GM15510 (cell line): ENCODE results near the gene GPR173.

Source experiments
- POLR2A ChIP-seq: IDR thresholded peaks from 3 replicates; pipeline ENCODE4 v1.6.1; 2011; ENCODE audit warnings: borderline replicate concordance; ENCODE audit not compliant: insufficient read length; ENCODE audit errors: extremely low read depth

GPR173 gene, protein sequence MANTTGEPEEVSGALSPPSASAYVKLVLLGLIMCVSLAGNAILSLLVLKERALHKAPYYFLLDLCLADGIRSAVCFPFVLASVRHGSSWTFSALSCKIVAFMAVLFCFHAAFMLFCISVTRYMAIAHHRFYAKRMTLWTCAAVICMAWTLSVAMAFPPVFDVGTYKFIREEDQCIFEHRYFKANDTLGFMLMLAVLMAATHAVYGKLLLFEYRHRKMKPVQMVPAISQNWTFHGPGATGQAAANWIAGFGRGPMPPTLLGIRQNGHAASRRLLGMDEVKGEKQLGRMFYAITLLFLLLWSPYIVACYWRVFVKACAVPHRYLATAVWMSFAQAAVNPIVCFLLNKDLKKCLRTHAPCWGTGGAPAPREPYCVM

DNA sequence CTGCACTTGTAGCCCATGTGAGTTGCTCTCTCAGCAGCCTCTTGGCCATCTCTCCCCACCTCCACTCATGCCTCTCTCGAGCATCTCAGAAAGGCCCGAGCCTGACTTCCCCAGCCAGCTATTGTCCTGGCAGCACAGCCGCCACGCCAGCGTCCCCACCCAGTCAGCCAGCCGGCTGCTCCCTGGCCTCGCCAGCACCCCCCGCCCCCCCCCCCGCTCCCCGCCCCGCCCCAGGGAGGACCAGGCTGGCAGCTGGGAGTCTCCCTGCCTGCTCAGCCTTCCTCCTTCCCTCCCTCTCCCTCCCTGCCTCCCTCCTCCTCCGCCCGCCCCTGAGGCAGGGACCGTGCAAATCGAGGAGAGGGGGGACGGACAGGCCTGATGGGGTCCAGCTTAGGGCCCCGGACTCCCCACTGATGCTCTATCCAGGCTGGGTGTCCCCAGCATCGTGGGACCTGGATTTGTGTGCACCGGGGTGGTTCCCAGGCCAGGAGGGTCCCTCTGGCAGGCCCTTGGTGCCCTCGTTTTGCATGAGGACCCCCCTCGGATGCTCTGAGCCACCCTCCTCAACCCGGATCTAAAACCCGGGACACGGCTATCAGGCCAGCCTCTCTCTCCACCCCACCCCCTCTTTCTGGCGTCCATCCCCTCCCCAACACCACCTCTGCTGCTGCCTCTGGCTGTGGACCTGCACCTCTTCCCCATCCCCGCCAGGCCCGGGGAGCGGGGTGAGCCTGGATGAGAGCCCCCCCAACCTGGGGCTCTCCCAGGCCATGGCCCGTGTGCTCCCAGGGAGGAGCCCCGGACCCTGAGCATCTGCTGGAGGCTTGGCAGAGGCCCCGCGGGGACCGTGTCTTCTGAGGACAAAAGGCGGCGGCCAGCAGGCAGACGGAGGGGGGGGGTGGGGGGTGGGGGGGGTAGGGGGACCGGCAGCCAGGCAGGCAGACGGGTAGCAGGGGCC lies at the start of gene GPR173:
Gene GPR173, plus strand, starts transcription at position 621 of the 958 bp plus-strand sequence. CDS start 27,833 bp downstream, outside the sequence.
- TF ChIP-seq POLR2A, result no peak

DNA sequence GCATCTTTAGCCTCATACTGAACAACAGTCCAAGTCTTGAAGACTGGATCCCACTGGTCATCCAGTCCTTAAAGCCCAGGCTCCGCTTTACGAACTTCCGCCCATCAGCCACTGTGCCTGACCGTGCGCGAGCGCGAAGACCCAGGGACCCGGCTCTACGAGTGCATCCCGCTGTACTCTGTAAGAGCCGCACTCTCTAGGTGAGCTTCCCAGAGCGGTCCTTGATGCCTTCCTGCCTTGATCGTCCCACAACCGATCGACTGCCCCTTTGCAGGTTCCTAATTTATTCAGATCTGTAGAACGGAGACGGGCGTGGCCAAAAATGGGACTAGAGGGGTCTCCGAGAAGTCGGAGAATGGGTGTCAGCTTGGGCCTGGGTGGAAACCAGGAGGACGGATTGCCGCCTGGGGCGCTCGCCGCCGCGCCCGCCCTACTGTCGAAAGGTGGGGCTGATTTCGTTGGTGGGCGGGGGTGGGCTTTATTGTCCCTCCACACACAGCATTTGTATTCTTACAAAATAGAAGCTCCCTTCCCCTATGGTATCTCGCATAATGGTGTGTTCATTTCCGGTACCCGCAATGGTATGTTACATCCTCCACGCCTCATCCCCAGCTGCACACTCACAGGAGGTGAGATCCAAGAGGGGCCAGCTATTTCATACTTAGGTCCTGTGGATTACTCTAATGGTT lies 48.0 kb upstream of the GPR173 start:
- TF ChIP-seq POLR2A, result no peak

DNA sequence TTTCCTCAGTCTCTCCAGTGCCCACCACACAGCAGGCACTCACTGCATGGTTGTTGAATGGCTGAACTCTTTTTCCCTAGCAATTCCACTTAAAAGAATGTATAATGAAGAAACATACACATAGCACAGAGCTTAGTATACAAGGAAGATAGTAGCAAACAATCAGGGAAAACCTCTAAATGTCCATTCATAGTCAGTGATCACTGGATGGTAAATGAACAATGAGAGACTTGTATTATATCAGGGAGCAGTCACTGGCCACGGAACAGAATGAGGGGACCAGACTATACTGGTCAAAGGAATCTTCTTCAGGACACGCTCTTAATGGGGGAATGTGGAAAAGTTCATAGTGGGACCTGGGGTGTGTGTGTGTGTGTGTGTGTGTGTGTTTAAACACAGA lies 46.6 kb upstream of the GPR173 start:
- TF ChIP-seq POLR2A, result no peak

DNA sequence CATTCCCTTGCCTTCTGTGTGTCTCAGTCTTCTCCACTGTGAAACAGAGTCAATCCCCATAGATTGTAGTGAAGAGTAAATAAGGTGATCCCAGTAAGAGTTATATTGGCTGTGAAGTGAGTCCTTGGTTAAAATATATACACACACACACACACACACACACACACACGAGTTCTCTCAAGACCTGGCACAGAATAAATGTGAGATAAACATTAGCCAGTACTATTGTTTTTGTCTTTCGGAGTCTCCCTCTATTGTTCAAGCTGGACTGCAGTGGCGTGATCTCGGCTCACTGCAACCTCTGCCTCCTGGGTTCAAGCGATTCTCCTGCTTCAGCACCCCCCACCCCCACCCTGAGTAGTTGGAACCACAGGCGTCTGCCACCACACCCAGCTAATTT lies 45.5 kb upstream of the GPR173 start:
- TF ChIP-seq POLR2A, result no peak

DNA sequence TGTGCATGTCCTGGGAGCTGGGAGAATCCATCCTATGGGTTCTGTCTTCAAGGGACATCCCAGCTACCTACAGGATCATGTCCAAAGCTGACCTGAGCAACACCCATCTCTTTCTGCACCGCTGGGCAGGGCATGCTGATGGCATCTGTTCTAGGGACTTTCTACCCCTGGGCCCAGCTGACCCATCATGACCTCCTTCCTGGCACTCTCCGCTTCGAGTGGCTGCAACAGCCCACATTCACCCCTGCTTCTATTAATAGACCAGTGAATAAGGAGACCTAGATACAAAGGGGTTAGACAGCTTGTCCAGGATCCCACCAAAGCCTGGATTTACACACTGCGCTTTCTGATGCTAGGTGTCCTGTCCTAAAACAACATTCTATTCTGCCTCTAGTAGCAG lies 44.6 kb upstream of the GPR173 start:
- no peak for TF ChIP-seq POLR2A

DNA sequence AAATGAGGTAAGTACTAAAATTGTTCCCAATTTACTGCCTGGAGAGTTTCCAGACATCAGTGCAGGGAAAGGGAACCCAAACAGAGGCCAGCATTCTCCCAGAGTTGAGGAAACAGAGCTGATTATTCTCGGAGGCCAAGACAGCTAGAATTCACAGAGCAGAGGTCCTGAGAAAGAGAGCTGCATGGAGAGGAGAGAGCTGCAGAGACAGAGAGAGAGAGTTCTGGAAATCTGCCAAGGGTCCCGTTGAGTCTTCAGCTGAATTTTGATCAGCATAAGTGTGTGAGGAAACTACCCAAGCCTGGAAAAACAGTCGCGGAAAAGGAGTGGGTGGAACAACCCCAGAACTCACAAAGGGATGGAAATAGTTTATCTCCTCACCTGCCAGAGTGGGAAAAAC lies 43.8 kb upstream of the GPR173 start:
- TF ChIP-seq POLR2A, result no peak

DNA sequence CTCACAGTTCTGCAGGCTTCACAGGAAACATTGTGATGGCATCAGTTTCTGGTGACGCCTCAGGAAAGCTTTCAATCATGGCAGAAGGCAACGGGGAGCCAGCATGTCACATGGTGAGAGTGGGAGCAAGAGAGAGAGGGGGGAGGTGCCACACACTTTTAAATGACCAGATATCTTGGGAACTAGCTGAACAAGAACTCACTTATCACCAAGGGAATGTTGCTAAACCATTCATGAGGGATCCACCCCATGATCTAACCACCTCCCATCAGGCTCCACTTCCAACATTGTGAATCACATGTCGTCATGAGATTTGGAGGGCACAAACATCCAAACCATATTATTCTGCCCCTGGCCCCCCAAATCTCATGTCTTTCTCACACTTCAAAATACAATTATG lies 43.3 kb upstream of the GPR173 start:
- TF ChIP-seq POLR2A, result no peak

DNA sequence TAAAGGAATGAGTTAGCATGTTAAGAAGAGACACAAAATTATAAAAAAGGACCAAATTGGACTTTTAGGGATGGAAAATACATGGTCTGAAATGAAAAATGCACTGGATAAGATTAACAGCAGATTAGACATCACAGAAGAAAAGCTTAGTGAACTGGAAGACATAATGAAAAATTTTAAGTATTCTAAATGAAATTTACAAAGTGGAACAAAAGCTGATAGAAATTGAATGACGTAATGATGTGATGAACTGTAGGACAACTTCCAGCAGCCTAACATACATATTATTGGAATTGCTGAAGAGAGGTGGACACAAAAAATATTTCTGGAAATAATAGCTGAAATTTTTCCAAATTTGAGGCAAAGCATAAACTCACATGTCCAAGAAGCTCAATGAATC lies 39.6 kb upstream of the GPR173 start:
- TF ChIP-seq POLR2A, result no peak

DNA sequence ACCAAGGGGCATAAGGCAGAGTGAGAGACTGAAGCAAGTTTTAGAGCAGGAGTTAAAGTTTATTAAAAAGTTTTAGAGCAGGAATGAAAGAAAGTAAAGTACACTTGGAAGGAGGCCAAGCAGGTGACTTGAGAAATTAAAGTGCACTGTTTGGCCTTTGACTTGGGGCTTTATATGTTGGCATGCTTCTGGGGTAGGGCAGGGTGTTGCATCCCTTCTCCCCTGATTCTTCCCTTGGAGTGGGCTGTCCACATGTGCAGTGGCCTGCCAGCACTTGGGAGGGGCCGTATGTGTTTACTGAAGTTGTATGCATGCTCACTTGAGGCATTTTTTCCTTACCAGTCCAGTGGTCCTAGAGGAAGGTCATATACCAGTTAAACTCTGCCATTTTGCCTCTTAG lies 35.3 kb upstream of the GPR173 start:
- TF ChIP-seq POLR2A, result no peak

DNA sequence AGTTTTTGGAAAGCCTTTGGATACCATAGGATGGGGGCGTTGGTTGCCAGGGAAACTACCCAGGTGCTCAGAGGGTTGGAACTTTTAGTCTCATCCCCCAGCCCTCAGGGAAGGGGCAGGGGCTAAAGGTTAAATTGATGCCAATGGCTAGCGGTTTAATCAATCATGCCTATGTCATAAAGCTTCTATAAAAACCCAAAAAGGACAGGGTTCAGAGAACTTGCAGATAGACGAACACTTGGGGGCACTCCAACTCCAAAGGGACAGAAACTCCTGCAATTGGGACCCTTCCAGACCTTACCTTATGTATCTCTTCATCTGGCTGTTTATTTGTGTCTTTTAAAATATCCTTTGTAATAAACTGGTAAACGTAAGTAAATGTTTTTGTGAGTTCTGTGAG lies 30.0 kb upstream of the GPR173 start:
- TF ChIP-seq POLR2A, result no peak

DNA sequence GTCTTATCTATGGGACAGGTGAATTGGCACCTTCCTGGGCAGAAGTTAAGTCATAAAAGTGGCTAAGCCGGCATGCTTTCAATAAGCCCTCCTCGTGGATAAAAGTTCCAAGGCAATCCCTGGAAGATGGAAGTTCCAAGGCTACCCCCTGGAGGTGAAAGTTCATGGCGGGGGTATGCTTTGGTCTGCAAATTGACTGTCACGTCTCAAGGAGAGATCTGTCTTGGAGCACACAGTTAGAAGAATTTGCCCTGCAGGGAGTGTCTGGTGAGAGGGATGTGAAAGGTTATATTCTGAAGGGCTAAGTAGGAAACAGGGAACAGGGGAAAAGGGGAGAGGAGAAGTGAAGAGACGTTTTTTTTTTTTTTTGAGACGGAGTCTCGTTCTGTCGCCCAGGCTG lies 26.2 kb upstream of the GPR173 start:
- TF ChIP-seq POLR2A, result no peak

DNA sequence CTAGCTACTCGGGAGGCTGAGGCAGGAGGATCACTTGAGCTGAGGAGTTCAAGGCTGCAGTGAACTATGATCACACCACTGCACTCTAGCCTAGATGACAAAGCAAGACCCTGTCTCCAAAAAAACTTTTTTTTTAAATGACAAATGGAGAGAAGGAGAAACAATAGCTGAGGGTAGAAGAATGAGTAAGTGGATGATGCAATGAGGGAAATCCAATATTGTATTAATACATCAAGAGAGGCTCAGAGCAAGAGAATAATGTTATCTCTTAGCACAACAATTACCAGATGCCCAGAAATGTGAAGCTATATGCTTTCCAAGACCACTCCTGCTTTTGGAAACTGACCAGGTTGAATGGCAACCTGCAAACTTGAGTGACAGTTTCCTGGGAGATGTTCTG lies 19.9 kb upstream of the GPR173 start:
- no peak for TF ChIP-seq POLR2A

DNA sequence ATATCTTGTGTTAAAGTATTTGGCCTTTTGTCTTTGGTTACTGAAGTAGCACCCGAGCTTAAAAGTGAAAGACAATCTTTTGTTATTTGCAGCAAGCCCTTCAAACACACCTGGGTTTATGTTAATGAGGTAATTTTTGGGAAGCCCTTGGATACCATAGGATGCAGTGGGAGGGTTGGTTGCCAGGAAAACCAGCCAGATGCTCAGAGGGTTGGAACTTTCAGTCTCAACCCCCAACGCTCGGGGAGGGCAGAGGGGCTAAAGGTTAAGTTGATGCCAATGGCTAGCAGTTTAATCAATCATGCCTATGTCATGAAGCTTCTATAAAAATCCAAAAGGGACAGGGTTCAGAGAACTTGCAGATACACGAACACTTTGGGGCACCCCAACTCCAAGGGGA lies 17.2 kb upstream of the GPR173 start:
- TF ChIP-seq POLR2A, result no peak

DNA sequence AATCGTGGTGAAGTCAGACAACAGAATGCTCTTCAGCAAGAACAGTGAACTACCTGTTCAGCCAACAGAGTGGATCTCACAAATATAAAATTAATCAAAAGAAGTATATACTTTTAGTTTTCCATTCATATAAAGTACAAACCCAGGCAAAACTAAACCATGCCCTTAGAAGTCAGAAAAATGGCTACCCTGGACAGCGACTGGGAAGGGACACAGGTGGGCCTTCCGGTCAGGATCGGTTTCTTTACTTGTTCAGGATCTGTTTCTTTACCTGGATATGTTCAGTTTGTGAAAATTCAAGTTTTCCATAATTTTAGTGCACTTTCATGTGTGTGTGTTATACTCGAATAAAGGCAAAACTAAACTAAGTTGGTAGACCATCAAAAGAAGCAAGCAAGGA lies 12.4 kb upstream of the GPR173 start:
- TF ChIP-seq POLR2A, result no peak

DNA sequence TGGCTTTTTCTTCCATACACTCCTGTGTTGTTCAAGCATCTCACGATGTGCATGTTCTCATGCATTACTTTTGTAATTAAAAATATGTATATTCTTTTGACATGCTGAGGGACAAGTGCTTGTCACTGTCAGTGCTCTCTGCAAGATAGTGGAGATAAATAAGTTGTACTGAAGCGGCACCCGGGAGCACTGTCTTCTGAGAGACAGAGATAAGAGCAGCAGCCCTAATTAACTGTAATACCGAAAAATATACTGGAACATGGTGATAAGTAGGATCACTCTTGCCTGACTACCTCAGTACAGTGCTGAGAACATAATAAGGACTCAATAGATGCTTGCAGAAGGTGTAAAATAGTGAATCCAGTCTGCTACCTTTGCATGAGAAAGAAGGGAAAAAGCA lies 9.4 kb upstream of the GPR173 start:
- TF ChIP-seq POLR2A, result no peak

DNA sequence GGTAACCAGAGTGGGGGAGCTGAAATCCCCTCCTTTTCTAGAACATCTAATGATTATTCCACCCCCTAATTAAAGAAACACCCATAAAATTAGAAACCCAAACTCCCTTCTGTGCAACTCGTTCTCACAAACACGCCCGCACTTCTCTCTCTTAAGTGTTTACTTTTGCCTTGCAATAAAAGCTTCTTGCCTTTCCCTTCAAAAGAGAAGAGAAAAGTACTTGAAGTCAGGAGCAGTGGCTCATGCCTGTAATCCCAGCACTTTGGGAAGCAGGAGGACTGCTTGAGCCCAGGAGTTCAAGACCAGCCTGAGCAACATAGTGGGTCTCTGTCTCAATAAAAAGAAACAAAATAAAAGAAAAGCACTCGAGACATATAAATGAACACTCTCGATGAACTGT lies 3.6 kb upstream of the GPR173 start:
- TF ChIP-seq POLR2A, result no peak

DNA sequence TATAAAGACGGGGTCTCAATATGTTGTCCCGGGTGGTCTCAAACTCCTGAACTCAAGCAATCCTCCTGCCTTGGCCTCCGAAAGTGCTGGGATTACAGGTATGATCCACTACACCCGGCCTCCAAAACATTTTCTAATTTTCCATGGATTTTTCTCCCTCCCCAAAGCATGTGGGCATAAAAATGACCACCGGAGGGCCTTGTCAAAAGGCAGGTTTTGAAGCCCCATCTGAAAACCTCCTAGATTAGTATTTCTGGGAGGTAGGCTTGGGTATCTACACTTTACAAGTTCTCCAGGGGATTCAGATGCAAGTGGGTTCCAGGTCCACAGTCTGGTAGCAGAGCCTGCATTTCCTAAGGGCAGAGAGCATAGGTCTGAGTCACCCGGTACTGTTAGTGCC lies 1.4 kb upstream of the GPR173 start:
- no peak for TF ChIP-seq POLR2A
